H1 (cell line): ENCODE data around the gene INF2. TPM values are rescaled to one million over a fixed set of nuclear protein-coding genes. Genes with fewer than 3 reads are reported as not detected.

ENCODE experiments used
- CTCF ChIA-PET: fragments of 300-600 bp; sonication (Branson Sonifier 250); formaldehyde crosslinking; loops from one replicate; lab custom pipeline; 2021; ENCODE audit not compliant: partially characterized antibody; lab: Charles Lee
- POLR2A ChIA-PET: fragments of 300-600 bp; sonication (Branson Sonifier 250); formaldehyde crosslinking; loops from one replicate; lab custom pipeline; 2021; ENCODE audit warnings: inconsistent platforms; ENCODE audit not compliant: partially characterized antibody; lab: Charles Lee
- DNase-seq, 2 experiments: peaks; one replicate each; pipeline versions ENCODE4 v3.0.0 to v3.0.0-alpha.2; 2010 to 2022; ENCODE audit warnings: low spot score in 2 of 2, low read depth in 1 of 2, mixed read lengths in 1 of 2
- FAIRE-seq: peaks from 2 replicates; lab custom pipeline; 2011; peaks lifted over from hg19 to GRCh38; lab: Jason Lieb, UNC
- H2AFZ ChIP-seq: 2 replicates; pipeline ENCODE4 v1.8.1; 2012; ENCODE audit warnings: low read length, inconsistent platforms
- H2AK5ac ChIP-seq: 2 replicates; pipeline ENCODE4 v1.6.1; 2013; ENCODE audit warnings: low read depth, low read length
- H2BK120ac ChIP-seq: replicated peaks from 2 replicates; pipeline ENCODE3; 2013; ENCODE audit warnings: low read depth, low read length, inconsistent platforms
- H2BK12ac ChIP-seq: 2 replicates; pipeline ENCODE4 v1.6.1; 2013; ENCODE audit warnings: low read depth, low read length
- H2BK15ac ChIP-seq: 2 replicates; pipeline ENCODE4 v1.6.1; 2013; ENCODE audit warnings: low read length
- H2BK20ac ChIP-seq: 2 replicates; pipeline ENCODE4 v1.6.1; 2013; ENCODE audit warnings: low read length
- H2BK5ac ChIP-seq: 2 replicates; pipeline ENCODE4 v1.6.1; 2013; ENCODE audit warnings: low read depth, low read length
- H3K14ac ChIP-seq: 2 replicates; pipeline ENCODE4 v1.6.1; 2013; ENCODE audit warnings: inconsistent platforms; ENCODE audit not compliant: insufficient read length
- H3K18ac ChIP-seq: 2 replicates; pipeline ENCODE4 v1.6.1; 2013; ENCODE audit warnings: low read length; ENCODE audit errors: extremely low read depth
- H3K23ac ChIP-seq: 2 replicates; pipeline ENCODE4 v1.6.1; 2013; ENCODE audit warnings: inconsistent platforms; ENCODE audit not compliant: insufficient read length
- H3K23me2 ChIP-seq: 2 replicates; pipeline ENCODE4 v1.6.1; 2013; ENCODE audit warnings: low read depth, low read length
- H3K27ac ChIP-seq: 2 replicates; pipeline ENCODE4 v1.6.1; 2011; ENCODE audit warnings: low read depth, low read length, inconsistent platforms
- H3K27me3 ChIP-seq, 4 experiments: replicated peaks in 1 of 4; 1 replicate in 1 of 4; 2 replicates in 3 of 4; pipeline versions ENCODE4 v1.6.1 to v1.8.1; 2011 to 2013; ENCODE audit warnings: low read length in 3 of 4, mild to moderate bottlenecking in 3 of 4, inconsistent platforms in 2 of 4, mixed read lengths in 2 of 4, moderate library complexity in 1 of 4; ENCODE audit not compliant: control insufficient read depth in 3 of 4, insufficient read depth in 3 of 4; ENCODE audit errors: extremely low read depth in 1 of 4
- H3K36me3 ChIP-seq, 4 experiments: 2 replicates each; pipeline versions ENCODE4 v1.6.1 to v1.8.1; 2011 to 2013; ENCODE audit warnings: mild to moderate bottlenecking in 4 of 4, low read length in 3 of 4, moderate library complexity in 2 of 4, control low read depth in 1 of 4, inconsistent platforms in 1 of 4; ENCODE audit not compliant: insufficient read depth in 4 of 4, control insufficient read depth in 2 of 4
- H3K4ac ChIP-seq: replicated peaks from 2 replicates; pipeline ENCODE3; 2013; ENCODE audit warnings: low read length, low read depth, mixed read lengths, inconsistent platforms; ENCODE audit not compliant: insufficient read length
- H3K4me1 ChIP-seq, 4 experiments: replicated peaks in 1 of 4; 1 replicate in 1 of 4; 2 replicates in 3 of 4; pipeline versions ENCODE4 v1.6.1 to v1.8.1; 2011 to 2013; ENCODE audit warnings: low read length in 3 of 4, inconsistent platforms in 2 of 4, mixed read lengths in 1 of 4; ENCODE audit not compliant: insufficient read depth in 4 of 4, control insufficient read depth in 3 of 4
- H3K4me2 ChIP-seq, 2 experiments: 2 replicates each; pipeline versions ENCODE4 v1.6.1 to v1.8.1; 2011 to 2013; ENCODE audit warnings: low read depth in 2 of 2, low read length in 2 of 2, control low read depth in 1 of 2, inconsistent platforms in 1 of 2, mild to moderate bottlenecking in 1 of 2; ENCODE audit not compliant: insufficient read depth in 1 of 2
- H3K4me3 ChIP-seq, 4 experiments: fragments of 200-600, 300-600 bp in 1 of 4; sonication (generic), shearing (Covaris generic), sonication (Bioruptor Twin) in 1 of 4; 2 replicates each; pipeline versions ENCODE4 v1.5.1 to v1.8.1; 2011 to 2016; ENCODE audit warnings: low read length in 4 of 4, low read depth in 3 of 4, control low read depth in 2 of 4, inconsistent platforms in 2 of 4, mild to moderate bottlenecking in 2 of 4, mixed read lengths in 1 of 4, moderate library complexity in 1 of 4; ENCODE audit not compliant: insufficient read depth in 2 of 4; ENCODE audit errors: extremely low read depth in 1 of 4
- H3K56ac ChIP-seq: replicated peaks from 2 replicates; pipeline ENCODE3; 2013; ENCODE audit warnings: low read depth, mild to moderate bottlenecking, mixed read lengths, low read length, inconsistent platforms; ENCODE audit not compliant: insufficient read length
- H3K79me1 ChIP-seq: 2 replicates; pipeline ENCODE4 v1.6.1; 2013; ENCODE audit warnings: low read depth, low read length, control low read depth
- H3K79me2 ChIP-seq, 2 experiments: 2 replicates each; pipeline versions ENCODE4 v1.6.1 to v1.8.1; 2012 to 2013; ENCODE audit warnings: low read length in 2 of 2, mild to moderate bottlenecking in 2 of 2, inconsistent platforms in 1 of 2; ENCODE audit not compliant: insufficient read depth in 2 of 2, control insufficient read depth in 1 of 2
- H3K9ac ChIP-seq, 4 experiments: replicated peaks in 1 of 4; 1 replicate in 1 of 4; 2 replicates in 3 of 4; pipeline versions ENCODE4 v1.6.1 to v1.8.1; 2011 to 2013; ENCODE audit warnings: low read depth in 3 of 4, low read length in 3 of 4, control low read depth in 2 of 4, mild to moderate bottlenecking in 2 of 4, moderate library complexity in 2 of 4, inconsistent platforms in 1 of 4; ENCODE audit errors: extremely low read depth in 1 of 4
- H3K9me3 ChIP-seq, 2 experiments: 2 replicates each; pipeline versions ENCODE4 v1.6.1 to v1.8.1; 2012 to 2013; ENCODE audit warnings: mild to moderate bottlenecking in 2 of 2, moderate library complexity in 2 of 2, control low read depth in 1 of 2, inconsistent platforms in 1 of 2, low read depth in 1 of 2, low read length in 1 of 2, mixed read lengths in 1 of 2; ENCODE audit not compliant: insufficient read depth in 2 of 2
- H4K20me1 ChIP-seq, 2 experiments: replicated peaks in 1 of 2; 2 replicates each; pipeline versions ENCODE3 to v1.8.1; 2011 to 2013; ENCODE audit warnings: inconsistent platforms in 2 of 2, low read length in 2 of 2, mild to moderate bottlenecking in 1 of 2; ENCODE audit not compliant: insufficient read depth in 2 of 2, control insufficient read depth in 1 of 2
- H4K5ac ChIP-seq: 2 replicates; pipeline ENCODE4 v1.6.1; 2013; ENCODE audit warnings: low read length, low read depth, mixed read lengths, inconsistent platforms; ENCODE audit not compliant: insufficient read length
- H4K8ac ChIP-seq: 2 replicates; pipeline ENCODE4 v1.8.0; 2013; ENCODE audit warnings: mild to moderate bottlenecking, moderate library complexity, low read length, inconsistent platforms; ENCODE audit not compliant: insufficient read depth; ENCODE audit errors: extremely low read depth
- H4K91ac ChIP-seq: replicated peaks from 2 replicates; pipeline ENCODE3; 2013; ENCODE audit warnings: low read length, mixed read lengths, inconsistent platforms; ENCODE audit not compliant: insufficient read length
- BRCA1 ChIP-seq: IDR thresholded peaks from 2 replicates; pipeline ENCODE4 v1.6.1; 2012; ENCODE audit warnings: low read depth, low read length, improper control_type of control experiment
- CHD2 ChIP-seq: IDR thresholded peaks from 2 replicates; pipeline ENCODE4 v1.6.1; 2012; ENCODE audit warnings: low read length, improper control_type of control experiment
- E2F6 ChIP-seq: IDR thresholded peaks from 2 replicates; pipeline ENCODE4 v1.6.1; 2012; ENCODE audit warnings: inconsistent platforms
- EP300 ChIP-seq, 2 experiments: IDR thresholded peaks; 1 replicate in 1 of 2; 2 replicates in 1 of 2; pipeline ENCODE4 v1.6.1; 2011 to 2012; ENCODE audit warnings: low read depth in 2 of 2, low read length in 2 of 2, mild to moderate bottlenecking in 2 of 2, borderline replicate concordance in 1 of 2, inconsistent platforms in 1 of 2, moderate library complexity in 1 of 2
- EZH2 ChIP-seq: fragments of 200-600 bp; sonication (generic); IDR thresholded peaks from 2 replicates; pipeline ENCODE4 v1.7.1; 2012; ENCODE audit warnings: low read depth, mild to moderate bottlenecking, moderate library complexity, low read length, inconsistent platforms; ENCODE audit not compliant: severe bottlenecking
- HDAC2 ChIP-seq, 2 experiments: fragments of 300-600 bp in 1 of 2; sonication (generic) in 1 of 2; IDR thresholded peaks; 2 replicates each; pipeline ENCODE4 v1.6.1; 2011 to 2012; ENCODE audit warnings: low read depth in 2 of 2, low read length in 2 of 2, mild to moderate bottlenecking in 2 of 2, moderate library complexity in 2 of 2, borderline replicate concordance in 1 of 2, inconsistent platforms in 1 of 2
- MAFK ChIP-seq: IDR thresholded peaks from 2 replicates; pipeline ENCODE4 v1.6.1; 2012; ENCODE audit warnings: low read depth, mild to moderate bottlenecking, improper control_type of control experiment, low read length
- RAD21 ChIP-seq, 2 experiments: IDR thresholded peaks in 1 of 2; conservative IDR thresholded peaks in 1 of 2; 2 replicates each; pipeline ENCODE4 v1.6.1; 2011; ENCODE audit warnings: low read depth in 2 of 2, low read length in 2 of 2, improper control_type of control experiment in 1 of 2, inconsistent platforms in 1 of 2, mild to moderate bottlenecking in 1 of 2, moderate library complexity in 1 of 2
- SRF ChIP-seq: IDR thresholded peaks from 2 replicates; pipeline ENCODE4 v1.6.1; 2011; ENCODE audit warnings: mild to moderate bottlenecking, low read depth, low read length, moderate library complexity
- TCF12 ChIP-seq: IDR thresholded peaks from 2 replicates; pipeline ENCODE4 v1.6.1; 2011; ENCODE audit warnings: low read depth, mild to moderate bottlenecking, low read length
- WGBS, 2 experiments: shearing (Covaris generic) in 1 of 2; methylation state at CpG; one replicate each; pipeline versions ENCODE4 v1.1.6 to v1.1.7; 2013 to 2015; ENCODE audit warnings: low lambda C conversion rate in 2 of 2, mixed read lengths in 2 of 2, inconsistent platforms in 1 of 2, low coverage in 1 of 2, missing lambda C conversion rate in 1 of 2; ENCODE audit not compliant: insufficient replicate concordance in 2 of 2, insufficient coverage in 1 of 2, insufficient read length in 1 of 2; ENCODE audit errors: extremely low coverage in 1 of 2, missing lambda C conversion rate in 1 of 2; 5-methylcytosine and 5-hydroxymethylcytosine counted together
- polyA plus RNA-seq, 7 experiments: library from polyadenylated mRNA; depleted of rRNA in 3 of 7; stranded (reverse) in 5 of 7; unstranded in 2 of 7; fragments of >200 nt in 5 of 7; fragments of 200-250 nt in 2 of 7; gene quantifications; 1 replicate in 5 of 7; 2 replicates in 1 of 7; 4 replicates in 1 of 7; pipeline versions ENCODE4 v1.2.1 to v1.2.3, GENCODE V29; 2011 to 2013; ENCODE audit warnings: missing spikeins in 2 of 7, mixed read lengths in 2 of 7
- total RNA-seq: library from RNA; stranded (reverse); fragmentation: NEBNext Ultra II Directional; extraction: Animal tissue kit (Norgen Biotek cat#: 25700); gene quantifications from 2 replicates; pipeline ENCODE4 v1.2.1, GENCODE V29; 2021

INF2 gene
- total and polyA plus RNA-seq, 2 of the 8 experiments (the other 6 are each of a cell fraction or from before 2014, with no cell fraction given): 29.1 to 59.5 TPM

- no peak overlapping the region for H4K5ac ChIP-seq
- no peak overlapping the region for H3K14ac ChIP-seq
- H2BK5ac ChIP-seq: peak overlapping the region; percentile 89; the same call in 1 of the 2 replicates
- no peaks in the 10 kb centered on the region for H3K36me3 ChIP-seq
- peak overlapping the region; percentile 72; the same call in 1 of the 2 replicates for H2BK15ac ChIP-seq
- peak overlapping the region; percentile 89; the same call in 1 of the 2 replicates for H2BK20ac ChIP-seq
- H3K4me2 ChIP-seq: peak overlapping the region in 1 of 2 experiments; percentile 62; a peak in 1 of 4 replicates
- no peak overlapping the region for H3K27ac ChIP-seq
- no peak overlapping the region for H3K56ac ChIP-seq
- 86% methylated on average over 21 of the region's 22 CpGs; no CpG with 5 or more reads in 1 of the 2 experiments for WGBS, 2 experiments
- ChIA-PET POLR2A (interaction anchor here (1.6 to 9.8 kb wide), 3 partner anchors 12 to 21 kb away, joined by 4 to 94 read pairs (median 71); no protein-coding TSS in a partner anchor), CTCF (interaction anchor here (0.7 to 1.8 kb wide), 4 partner anchors 18 to 41 kb away, joined by 3 to 8 read pairs (median 4); no protein-coding TSS in a partner anchor)
- H3K23ac ChIP-seq: no peak overlapping the region
- H3K9me3 ChIP-seq: no peaks in the 10 kb centered on the region
- H3K18ac ChIP-seq: peak overlapping the region; percentile 60
- no peaks in the 10 kb centered on the region for H3K79me2 ChIP-seq
- no peak overlapping the region for H2AFZ ChIP-seq
- H3K23me2 ChIP-seq: peaks cover 12% of the 10 kb centered on the region; the same call in 1 of the 2 replicates
- FAIRE-seq (no peak), DNase-seq (no peak)
- H2BK12ac ChIP-seq: peak overlapping the region; percentile 93; the same call in 1 of the 2 replicates
- H3K4me1 ChIP-seq: peaks cover 11 to 60% (median 43%) of the 10 kb centered on the region in 4 experiments
- no peak overlapping the region for H2BK120ac ChIP-seq
- peak overlapping the region; percentile 14 for H3K4ac ChIP-seq
- H4K20me1 ChIP-seq: no peaks in the 10 kb centered on the region
- H4K91ac ChIP-seq: no peak overlapping the region
- H3K4me3 ChIP-seq: no peak overlapping the region
- H2AK5ac ChIP-seq: no peak overlapping the region
- no peaks in the 10 kb centered on the region for H3K79me1 ChIP-seq
- H3K9ac ChIP-seq: no peak overlapping the region
- no peaks in the 10 kb centered on the region; a peak in 2 of 7 replicates for H3K27me3 ChIP-seq
- no peak overlapping the region for H4K8ac ChIP-seq
- TF ChIP-seq BRCA1 (no peak), CHD2 (no peak), E2F6 (no peak), HDAC2 (IDR thresholded peaks at IDR 0.05; ENCODE audit: borderline replicate concordance in 1 of 2, low read depth in 2 of 2, low read length in 2 of 2) (no peak), TCF12 (no peak), MAFK (no peak), RAD21 (IDR thresholded peaks at IDR 0.05 in 1 of 2, conservative IDR thresholded peaks at IDR 0.05 in 1 of 2; ENCODE audit: low read depth in 2 of 2, low read length in 2 of 2) (no peak), SRF (no peak), EP300 (IDR thresholded peaks at IDR 0.05; ENCODE audit: borderline replicate concordance in 1 of 2, low read depth in 2 of 2, low read length in 2 of 2) (no peak), EZH2 (no peak)
Measured at GRCh38 chr14:104683653-104684448, 5.6 kb upstream of the INF2 start.
